ENCODE results near the gene TBC1D8. TPM values are rescaled to one million over a fixed set of nuclear protein-coding genes. Genes with fewer than 3 reads are reported as not detected.

TBC1D8 gene
- total and polyA plus RNA-seq, 2 of the 13 experiments (the other 11 are each of a cell fraction or from before 2014, with no cell fraction given) = 45.1 to 95.4 TPM

DNA sequence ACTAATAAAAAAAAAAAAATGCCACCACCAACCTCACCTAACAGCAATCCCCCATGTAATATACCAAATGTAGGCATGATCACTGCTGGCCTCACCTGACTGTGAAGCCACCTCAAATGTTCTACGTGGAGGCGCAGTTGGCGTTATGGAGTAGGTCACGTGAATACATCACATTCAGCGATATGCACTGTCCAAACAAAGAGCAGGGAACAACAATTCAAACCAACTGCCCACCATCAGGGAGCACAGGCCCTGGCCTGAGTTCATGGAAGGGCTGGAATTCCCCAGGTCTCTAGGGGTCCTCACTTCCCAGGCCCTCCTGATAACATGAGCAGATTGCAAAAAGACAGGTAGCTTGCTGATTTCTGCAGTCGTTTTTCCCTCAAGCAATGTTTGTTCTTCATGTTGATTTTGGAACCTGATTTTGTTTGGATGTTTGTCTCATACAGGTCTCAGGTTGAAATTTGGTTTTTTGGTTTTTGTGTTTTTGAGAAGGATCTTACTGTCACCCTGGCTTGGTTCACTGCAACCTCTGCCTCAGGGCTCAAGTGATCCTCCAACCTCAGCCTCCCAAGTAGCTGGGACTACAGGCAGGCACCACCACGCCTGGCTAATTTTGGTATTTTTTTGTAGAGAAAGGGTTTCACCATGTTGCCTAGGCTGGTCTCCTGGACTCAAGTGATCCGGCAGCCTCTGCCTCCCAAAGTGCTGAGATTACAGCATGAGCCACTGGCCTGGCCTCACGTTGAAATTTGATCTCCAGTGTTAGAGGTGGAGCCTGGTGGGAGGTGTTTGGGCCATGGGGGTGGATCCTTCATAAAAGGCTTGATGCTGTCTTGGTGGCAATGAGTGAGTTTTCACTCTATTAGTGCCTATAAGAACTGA, 15.5 kb downstream of the TBC1D8 start (continued):
- TF ChIP-seq, protein P1, sequence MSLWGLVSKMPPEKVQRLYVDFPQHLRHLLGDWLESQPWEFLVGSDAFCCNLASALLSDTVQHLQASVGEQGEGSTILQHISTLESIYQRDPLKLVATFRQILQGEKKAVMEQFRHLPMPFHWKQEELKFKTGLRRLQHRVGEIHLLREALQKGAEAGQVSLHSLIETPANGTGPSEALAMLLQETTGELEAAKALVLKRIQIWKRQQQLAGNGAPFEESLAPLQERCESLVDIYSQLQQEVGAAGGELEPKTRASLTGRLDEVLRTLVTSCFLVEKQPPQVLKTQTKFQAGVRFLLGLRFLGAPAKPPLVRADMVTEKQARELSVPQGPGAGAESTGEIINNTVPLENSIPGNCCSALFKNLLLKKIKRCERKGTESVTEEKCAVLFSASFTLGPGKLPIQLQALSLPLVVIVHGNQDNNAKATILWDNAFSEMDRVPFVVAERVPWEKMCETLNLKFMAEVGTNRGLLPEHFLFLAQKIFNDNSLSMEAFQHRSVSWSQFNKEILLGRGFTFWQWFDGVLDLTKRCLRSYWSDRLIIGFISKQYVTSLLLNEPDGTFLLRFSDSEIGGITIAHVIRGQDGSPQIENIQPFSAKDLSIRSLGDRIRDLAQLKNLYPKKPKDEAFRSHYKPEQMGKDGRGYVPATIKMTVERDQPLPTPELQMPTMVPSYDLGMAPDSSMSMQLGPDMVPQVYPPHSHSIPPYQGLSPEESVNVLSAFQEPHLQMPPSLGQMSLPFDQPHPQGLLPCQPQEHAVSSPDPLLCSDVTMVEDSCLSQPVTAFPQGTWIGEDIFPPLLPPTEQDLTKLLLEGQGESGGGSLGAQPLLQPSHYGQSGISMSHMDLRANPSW (CRISPR knock-in tag; IDR thresholded peaks at IDR 0.05; ENCODE audit: borderline replicate concordance) = no peak
- TF ChIP-seq ATRX (CRISPR knock-in tag; IDR thresholded peaks at IDR 0.05; ENCODE audit: borderline replicate concordance) (no peak), GATA4 (IDR thresholded peaks at IDR 0.05; ENCODE audit: borderline replicate concordance, low read depth) (no peak), NCOA1 (CRISPR knock-in tag; IDR thresholded peaks at IDR 0.05) (no peak), ZNF367 (CRISPR knock-in tag; IDR thresholded peaks at IDR 0.05; ENCODE audit: borderline replicate concordance) (no peak), ZFYVE20 (CRISPR knock-in tag; IDR thresholded peaks at IDR 0.05; ENCODE audit: borderline replicate concordance, low read depth) (no peak), RAD21 (CRISPR knock-in tag; IDR thresholded peaks at IDR 0.05) (no peak), FLYWCH1 (CRISPR knock-in tag; IDR thresholded peaks at IDR 0.05) (no peak), ZNF780A (CRISPR knock-in tag; IDR thresholded peaks at IDR 0.05) (no peak), PHB2 (IDR thresholded peaks at IDR 0.05; ENCODE audit: partially characterized antibody) (no peak), KDM2A (CRISPR knock-in tag; IDR thresholded peaks at IDR 0.05; ENCODE audit: borderline replicate concordance, low read depth) (no peak), ZNF124 (CRISPR knock-in tag; IDR thresholded peaks at IDR 0.05) (no peak), CREM (IDR thresholded peaks at IDR 0.05) (no peak), CREM (CRISPR knock-in tag; IDR thresholded peaks at IDR 0.05) (no peak), ZNF225 (CRISPR knock-in tag; IDR thresholded peaks at IDR 0.05) (no peak), ZNF17 (CRISPR knock-in tag; IDR thresholded peaks at IDR 0.05) (no peak), FOXM1 (CRISPR knock-in tag; IDR thresholded peaks at IDR 0.05) (no peak), SOX13 (IDR thresholded peaks at IDR 0.05) (no peak), SOX13 (CRISPR knock-in tag; conservative IDR thresholded peaks at IDR 0.05 in 1 of 2, IDR thresholded peaks at IDR 0.05 in 1 of 2) (0 out of 4 replicates have a peak, but pooled peaks of 1 of the 2 experiments have one; percentile 12), ZNF776 (CRISPR knock-in tag; IDR thresholded peaks at IDR 0.05) (no peak), ZNF230 (CRISPR knock-in tag; IDR thresholded peaks at IDR 0.05) (no peak), ZNF484 (CRISPR knock-in tag; IDR thresholded peaks at IDR 0.05; ENCODE audit: borderline replicate concordance, low read depth) (no peak)
- TF ChIP-seq, protein P2, sequence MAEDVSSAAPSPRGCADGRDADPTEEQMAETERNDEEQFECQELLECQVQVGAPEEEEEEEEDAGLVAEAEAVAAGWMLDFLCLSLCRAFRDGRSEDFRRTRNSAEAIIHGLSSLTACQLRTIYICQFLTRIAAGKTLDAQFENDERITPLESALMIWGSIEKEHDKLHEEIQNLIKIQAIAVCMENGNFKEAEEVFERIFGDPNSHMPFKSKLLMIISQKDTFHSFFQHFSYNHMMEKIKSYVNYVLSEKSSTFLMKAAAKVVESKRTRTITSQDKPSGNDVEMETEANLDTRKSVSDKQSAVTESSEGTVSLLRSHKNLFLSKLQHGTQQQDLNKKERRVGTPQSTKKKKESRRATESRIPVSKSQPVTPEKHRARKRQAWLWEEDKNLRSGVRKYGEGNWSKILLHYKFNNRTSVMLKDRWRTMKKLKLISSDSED (CRISPR knock-in tag; IDR thresholded peaks at IDR 0.05) = no peak
- TF ChIP-seq, protein P3, sequence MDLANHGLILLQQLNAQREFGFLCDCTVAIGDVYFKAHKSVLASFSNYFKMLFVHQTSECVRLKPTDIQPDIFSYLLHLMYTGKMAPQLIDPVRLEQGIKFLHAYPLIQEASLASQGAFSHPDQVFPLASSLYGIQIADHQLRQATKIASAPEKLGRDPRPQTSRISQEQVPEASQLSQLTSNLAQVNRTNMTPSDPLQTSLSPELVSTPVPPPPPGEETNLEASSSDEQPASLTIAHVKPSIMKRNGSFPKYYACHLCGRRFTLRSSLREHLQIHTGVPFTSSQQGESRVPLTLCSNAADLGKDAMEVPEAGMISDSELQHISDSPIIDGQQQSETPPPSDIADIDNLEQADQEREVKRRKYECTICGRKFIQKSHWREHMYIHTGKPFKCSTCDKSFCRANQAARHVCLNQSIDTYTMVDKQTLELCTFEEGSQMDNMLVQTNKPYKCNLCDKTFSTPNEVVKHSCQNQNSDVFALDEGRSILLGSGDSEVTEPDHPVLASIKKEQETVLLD (CRISPR knock-in tag; IDR thresholded peaks at IDR 0.05; ENCODE audit: low read depth) = no peak
- TF ChIP-seq, protein P4, sequence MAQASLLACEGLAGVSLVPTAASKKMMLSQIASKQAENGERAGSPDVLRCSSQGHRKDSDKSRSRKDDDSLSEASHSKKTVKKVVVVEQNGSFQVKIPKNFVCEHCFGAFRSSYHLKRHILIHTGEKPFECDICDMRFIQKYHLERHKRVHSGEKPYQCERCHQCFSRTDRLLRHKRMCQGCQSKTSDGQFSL (CRISPR knock-in tag; IDR thresholded peaks at IDR 0.05) = no peak

Measured in HepG2 (cell line).